Neural cell (in vitro differentiated cells): ENCODE measurements around the gene GGA2. TPM values are rescaled to one million over a fixed set of nuclear protein-coding genes. Genes with fewer than 3 reads are reported as not detected.

Source experiments
- H2AFZ ChIP-seq: fragments of 200-600, 300-800 bp; sonication (generic), shearing (Covaris generic); 2 replicates; pipeline ENCODE4 v1.6.0; 2014; ENCODE audit warnings: low read depth, mild to moderate bottlenecking, antibody characterized with exemption, low read length, moderate library complexity
- H3F3A ChIP-seq: fragments of 200-600 bp; shearing (Covaris generic); 2 replicates; pipeline ENCODE4 v1.6.1; 2016; ENCODE audit warnings: mild to moderate bottlenecking, moderate library complexity, mixed read lengths, antibody characterized with exemption, low read length; ENCODE audit not compliant: insufficient read depth, poor library complexity, severe bottlenecking
- H3K27ac ChIP-seq: fragments of 200-600, 300-800 bp; sonication (generic), shearing (Covaris generic); 2 replicates; pipeline ENCODE4 v1.5.1; 2014; ENCODE audit warnings: mild to moderate bottlenecking, low read length, moderate library complexity
- H3K27me3 ChIP-seq: fragments of 300-800, 200-600 bp; sonication (generic), shearing (Covaris generic); 2 replicates; pipeline ENCODE4 v1.6.0; 2014; ENCODE audit warnings: mild to moderate bottlenecking, low read depth, low read length, moderate library complexity; ENCODE audit not compliant: insufficient read depth
- H3K36me3 ChIP-seq: fragments of 300-800, 200-600 bp; sonication (generic), shearing (Covaris generic); 2 replicates; pipeline ENCODE4 v1.5.1; 2014; ENCODE audit warnings: mild to moderate bottlenecking, antibody characterized with exemption, low read length, moderate library complexity; ENCODE audit not compliant: insufficient read depth
- H3K4me2 ChIP-seq: fragments of 300-800, 200-600 bp; sonication (generic), shearing (Covaris generic); 2 replicates; pipeline ENCODE4 v1.6.0; 2014; ENCODE audit warnings: mild to moderate bottlenecking, low read length
- H3K4me3 ChIP-seq: fragments of 300-800, 200-600 bp; sonication (generic), shearing (Covaris generic); 2 replicates; pipeline ENCODE4 v1.5.1; 2014; ENCODE audit warnings: mild to moderate bottlenecking, low read length, moderate library complexity
- H3K79me2 ChIP-seq: fragments of 200-600 bp; shearing (Covaris generic); replicated peaks from 2 replicates; pipeline ENCODE4 v1.6.0; 2014; ENCODE audit warnings: mild to moderate bottlenecking, low read length, moderate library complexity; ENCODE audit not compliant: insufficient read depth
- H3K9ac ChIP-seq: fragments of 300-800, 200-600 bp; sonication (generic), shearing (Covaris generic); 2 replicates; pipeline ENCODE4 v1.6.1; 2016; ENCODE audit warnings: mild to moderate bottlenecking, low read length, mixed read lengths
- H3K9me2 ChIP-seq: fragments of 200-600 bp; shearing (Covaris generic); 2 replicates; pipeline ENCODE4 v1.6.1; 2016; ENCODE audit warnings: mild to moderate bottlenecking, low read length, mixed read lengths; ENCODE audit not compliant: insufficient read depth
- H3K9me3 ChIP-seq: fragments of 200-600, 300-800 bp; sonication (generic), shearing (Covaris generic); 2 replicates; pipeline ENCODE4 v1.6.1; 2016; ENCODE audit warnings: mild to moderate bottlenecking, mixed run types, low read length, moderate library complexity, mixed read lengths
- H4K20me1 ChIP-seq: fragments of 200-600 bp; shearing (Covaris generic); 2 replicates; pipeline ENCODE4 v1.6.1; 2016; ENCODE audit warnings: mild to moderate bottlenecking, mixed run types; ENCODE audit not compliant: insufficient read depth
- EP300 ChIP-seq: fragments of 450-650 bp; conservative IDR thresholded peaks from 2 replicates; pipeline ENCODE4 v1.6.1; 2014; ENCODE audit warnings: antibody characterized with exemption, mild to moderate bottlenecking, moderate library complexity; ENCODE audit not compliant: poor library complexity, severe bottlenecking
- EZH2 ChIP-seq: fragments of 200-600, 300-800 bp; shearing (Covaris generic), sonication (generic); IDR thresholded peaks from 2 replicates; pipeline ENCODE4 v1.6.1; 2014; ENCODE audit warnings: antibody characterized with exemption, low read length, borderline replicate concordance, mild to moderate bottlenecking; ENCODE audit not compliant: insufficient read depth, poor library complexity, severe bottlenecking
- MXI1 ChIP-seq: fragments of 450-650 bp; conservative IDR thresholded peaks from 2 replicates; pipeline ENCODE4 v1.6.1; 2014; ENCODE audit warnings: antibody characterized with exemption, mild to moderate bottlenecking; ENCODE audit not compliant: poor library complexity, severe bottlenecking
- POLR2AphosphoS5 ChIP-seq: IDR thresholded peaks from 2 replicates; pipeline ENCODE4 v1.6.1; 2012
- RAD21 ChIP-seq: fragments of 450-650 bp; conservative IDR thresholded peaks from 2 replicates; pipeline ENCODE4 v1.6.1; 2014; ENCODE audit warnings: antibody characterized with exemption, mild to moderate bottlenecking, moderate library complexity
- SMC3 ChIP-seq: fragments of 450-650 bp; conservative IDR thresholded peaks from 2 replicates; pipeline ENCODE4 v1.6.1; 2014; ENCODE audit warnings: antibody characterized with exemption, mild to moderate bottlenecking, moderate library complexity; ENCODE audit not compliant: poor library complexity
- TAF1 ChIP-seq: IDR thresholded peaks from 2 replicates; pipeline ENCODE4 v1.6.1; 2012; ENCODE audit warnings: low read depth
- polyA plus RNA-seq: library from polyadenylated mRNA; depleted of rRNA; stranded (reverse); fragments of >200 nt; gene quantifications from 2 replicates; pipeline ENCODE4 v1.2.3, GENCODE V29; 2014
- TF ChIP-seq, protein P1 (sequence below): fragments of 450-650 bp; IDR thresholded peaks from 2 replicates; pipeline ENCODE4 v1.5.1; 2014; ENCODE audit warnings: antibody characterized with exemption, mild to moderate bottlenecking, moderate library complexity; ENCODE audit not compliant: poor library complexity, severe bottlenecking
- TF ChIP-seq, protein P2 (sequence below): IDR thresholded peaks from 2 replicates; pipeline ENCODE4 v1.6.1; 2012; ENCODE audit warnings: borderline replicate concordance

The GGA2 gene
- polyA plus RNA-seq, 1 donor from 2014 or later = 36.8 TPM

DNA sequence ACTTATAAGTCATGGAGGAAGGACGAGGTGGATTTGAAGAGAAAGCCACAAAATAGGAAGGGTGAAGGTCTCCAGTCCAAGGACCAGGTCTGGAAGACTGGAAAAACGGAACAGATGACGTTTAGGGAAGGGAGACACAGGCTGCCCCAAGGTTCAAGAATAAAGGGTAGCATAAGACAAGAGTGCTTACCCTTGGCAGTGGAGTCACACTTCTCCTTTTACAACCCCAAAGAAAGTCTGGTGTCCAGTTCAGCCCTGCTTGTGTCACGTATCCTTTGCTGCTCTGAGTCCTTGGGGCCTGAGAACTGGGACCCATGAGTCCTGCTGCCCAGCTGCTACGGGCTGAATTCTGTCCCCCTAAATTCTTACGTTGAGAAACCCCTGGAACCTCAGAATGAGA lies 13.0 kb upstream of the GGA2 start:
- H3K36me3 ChIP-seq = no peaks in the 10 kb centered on the region
- no peaks in the 10 kb centered on the region for H3K79me2 ChIP-seq
- no peak overlapping the region for H2AFZ ChIP-seq
- H3K27ac ChIP-seq = no peak overlapping the region
- TF ChIP-seq EZH2 (no peak), EP300 (no peak), SMC3 (no peak), TAF1 (no peak), RAD21 (no peak), POLR2AphosphoS5 (no peak), MXI1 (no peak)
- TF ChIP-seq, protein P1, sequence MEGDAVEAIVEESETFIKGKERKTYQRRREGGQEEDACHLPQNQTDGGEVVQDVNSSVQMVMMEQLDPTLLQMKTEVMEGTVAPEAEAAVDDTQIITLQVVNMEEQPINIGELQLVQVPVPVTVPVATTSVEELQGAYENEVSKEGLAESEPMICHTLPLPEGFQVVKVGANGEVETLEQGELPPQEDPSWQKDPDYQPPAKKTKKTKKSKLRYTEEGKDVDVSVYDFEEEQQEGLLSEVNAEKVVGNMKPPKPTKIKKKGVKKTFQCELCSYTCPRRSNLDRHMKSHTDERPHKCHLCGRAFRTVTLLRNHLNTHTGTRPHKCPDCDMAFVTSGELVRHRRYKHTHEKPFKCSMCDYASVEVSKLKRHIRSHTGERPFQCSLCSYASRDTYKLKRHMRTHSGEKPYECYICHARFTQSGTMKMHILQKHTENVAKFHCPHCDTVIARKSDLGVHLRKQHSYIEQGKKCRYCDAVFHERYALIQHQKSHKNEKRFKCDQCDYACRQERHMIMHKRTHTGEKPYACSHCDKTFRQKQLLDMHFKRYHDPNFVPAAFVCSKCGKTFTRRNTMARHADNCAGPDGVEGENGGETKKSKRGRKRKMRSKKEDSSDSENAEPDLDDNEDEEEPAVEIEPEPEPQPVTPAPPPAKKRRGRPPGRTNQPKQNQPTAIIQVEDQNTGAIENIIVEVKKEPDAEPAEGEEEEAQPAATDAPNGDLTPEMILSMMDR = no peak
- TF ChIP-seq, protein P2, sequence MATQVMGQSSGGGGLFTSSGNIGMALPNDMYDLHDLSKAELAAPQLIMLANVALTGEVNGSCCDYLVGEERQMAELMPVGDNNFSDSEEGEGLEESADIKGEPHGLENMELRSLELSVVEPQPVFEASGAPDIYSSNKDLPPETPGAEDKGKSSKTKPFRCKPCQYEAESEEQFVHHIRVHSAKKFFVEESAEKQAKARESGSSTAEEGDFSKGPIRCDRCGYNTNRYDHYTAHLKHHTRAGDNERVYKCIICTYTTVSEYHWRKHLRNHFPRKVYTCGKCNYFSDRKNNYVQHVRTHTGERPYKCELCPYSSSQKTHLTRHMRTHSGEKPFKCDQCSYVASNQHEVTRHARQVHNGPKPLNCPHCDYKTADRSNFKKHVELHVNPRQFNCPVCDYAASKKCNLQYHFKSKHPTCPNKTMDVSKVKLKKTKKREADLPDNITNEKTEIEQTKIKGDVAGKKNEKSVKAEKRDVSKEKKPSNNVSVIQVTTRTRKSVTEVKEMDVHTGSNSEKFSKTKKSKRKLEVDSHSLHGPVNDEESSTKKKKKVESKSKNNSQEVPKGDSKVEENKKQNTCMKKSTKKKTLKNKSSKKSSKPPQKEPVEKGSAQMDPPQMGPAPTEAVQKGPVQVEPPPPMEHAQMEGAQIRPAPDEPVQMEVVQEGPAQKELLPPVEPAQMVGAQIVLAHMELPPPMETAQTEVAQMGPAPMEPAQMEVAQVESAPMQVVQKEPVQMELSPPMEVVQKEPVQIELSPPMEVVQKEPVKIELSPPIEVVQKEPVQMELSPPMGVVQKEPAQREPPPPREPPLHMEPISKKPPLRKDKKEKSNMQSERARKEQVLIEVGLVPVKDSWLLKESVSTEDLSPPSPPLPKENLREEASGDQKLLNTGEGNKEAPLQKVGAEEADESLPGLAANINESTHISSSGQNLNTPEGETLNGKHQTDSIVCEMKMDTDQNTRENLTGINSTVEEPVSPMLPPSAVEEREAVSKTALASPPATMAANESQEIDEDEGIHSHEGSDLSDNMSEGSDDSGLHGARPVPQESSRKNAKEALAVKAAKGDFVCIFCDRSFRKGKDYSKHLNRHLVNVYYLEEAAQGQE = no peak
- no peak overlapping the region for H3K4me2 ChIP-seq
- H3K9me3 ChIP-seq = no peaks in the 10 kb centered on the region
- no peaks in the 10 kb centered on the region for H4K20me1 ChIP-seq
- no peak overlapping the region for H3K4me3 ChIP-seq
- no peak overlapping the region for H3K9ac ChIP-seq
- no peaks in the 10 kb centered on the region for H3K27me3 ChIP-seq
- H3F3A ChIP-seq = no peaks in the 10 kb centered on the region
- H3K9me2 ChIP-seq = no peaks in the 10 kb centered on the region

DNA sequence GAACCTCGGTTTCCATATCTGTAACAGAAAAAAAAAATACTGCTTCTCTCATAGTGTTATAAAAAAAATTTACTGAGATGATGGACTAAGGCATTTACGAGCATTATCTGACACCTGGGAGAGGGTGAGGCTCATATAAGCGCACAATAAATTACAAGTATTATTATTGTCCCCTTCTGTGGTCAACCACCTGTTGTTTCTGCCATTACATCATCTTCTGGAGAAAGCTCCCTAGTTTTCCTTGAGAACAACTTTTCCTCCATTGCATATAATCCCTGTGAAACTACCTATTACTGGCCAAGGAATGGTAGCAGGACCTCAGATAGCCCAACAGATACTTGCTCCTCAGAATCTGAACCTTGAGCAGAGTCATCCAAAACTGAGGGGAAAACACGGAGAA lies 11.7 kb upstream of the GGA2 start:
- Histone ChIP-seq H3K27me3 (no peaks in the 10 kb centered on the region), H2AFZ (no peak overlapping the region), H3K36me3 (no peaks in the 10 kb centered on the region), H3F3A (no peaks in the 10 kb centered on the region), H3K9me3 (no peaks in the 10 kb centered on the region), H3K4me3 (no peak overlapping the region), H3K4me2 (no peak overlapping the region), H3K9me2 (no peaks in the 10 kb centered on the region), H3K79me2 (no peaks in the 10 kb centered on the region), H3K9ac (no peak overlapping the region), H3K27ac (no peak overlapping the region), H4K20me1 (no peaks in the 10 kb centered on the region)
- TF ChIP-seq EP300 (no peak), EZH2 (no peak), MXI1 (no peak), RAD21 (no peak), SMC3 (no peak), TAF1 (no peak), POLR2AphosphoS5 (no peak)
- TF ChIP-seq, protein P1 = no peak
- TF ChIP-seq, protein P2 = no peak
